Measurements from ENCODE around the gene NOS3.

DNA sequence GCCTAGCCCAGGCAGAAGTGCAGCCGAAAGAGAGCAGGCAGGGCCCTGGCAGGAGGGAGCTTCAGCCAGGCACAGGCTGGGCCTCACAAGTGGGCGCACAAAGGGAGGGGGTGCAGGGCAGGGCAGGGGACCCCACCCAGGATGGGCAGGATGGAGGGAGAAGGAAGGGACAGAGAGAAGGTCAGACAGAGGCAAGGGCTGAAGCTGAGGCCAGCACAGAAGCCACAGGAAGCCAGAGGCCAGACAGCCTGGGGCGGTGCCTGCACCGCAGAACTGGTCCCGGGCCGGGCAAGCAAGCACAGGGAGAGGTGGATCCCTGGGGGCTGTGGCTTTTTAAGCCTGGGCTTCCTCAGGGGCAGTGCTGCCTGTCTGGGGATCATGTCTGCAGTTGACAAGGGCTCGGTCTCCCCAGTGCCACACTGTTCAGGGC lies 16.7 kb downstream of the NOS3 start:
- TF ChIP-seq, protein P1, sequence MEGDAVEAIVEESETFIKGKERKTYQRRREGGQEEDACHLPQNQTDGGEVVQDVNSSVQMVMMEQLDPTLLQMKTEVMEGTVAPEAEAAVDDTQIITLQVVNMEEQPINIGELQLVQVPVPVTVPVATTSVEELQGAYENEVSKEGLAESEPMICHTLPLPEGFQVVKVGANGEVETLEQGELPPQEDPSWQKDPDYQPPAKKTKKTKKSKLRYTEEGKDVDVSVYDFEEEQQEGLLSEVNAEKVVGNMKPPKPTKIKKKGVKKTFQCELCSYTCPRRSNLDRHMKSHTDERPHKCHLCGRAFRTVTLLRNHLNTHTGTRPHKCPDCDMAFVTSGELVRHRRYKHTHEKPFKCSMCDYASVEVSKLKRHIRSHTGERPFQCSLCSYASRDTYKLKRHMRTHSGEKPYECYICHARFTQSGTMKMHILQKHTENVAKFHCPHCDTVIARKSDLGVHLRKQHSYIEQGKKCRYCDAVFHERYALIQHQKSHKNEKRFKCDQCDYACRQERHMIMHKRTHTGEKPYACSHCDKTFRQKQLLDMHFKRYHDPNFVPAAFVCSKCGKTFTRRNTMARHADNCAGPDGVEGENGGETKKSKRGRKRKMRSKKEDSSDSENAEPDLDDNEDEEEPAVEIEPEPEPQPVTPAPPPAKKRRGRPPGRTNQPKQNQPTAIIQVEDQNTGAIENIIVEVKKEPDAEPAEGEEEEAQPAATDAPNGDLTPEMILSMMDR (IDR thresholded peaks at IDR 0.05) = no peak
- TF ChIP-seq POLR2AphosphoS5 (IDR thresholded peaks at IDR 0.05) (no peak), POLR2A (IDR thresholded peaks at IDR 0.05) (no peak)

Data from prostate gland (tissue), 2 donors.